ENCODE results near the gene NLRP6.

The NLRP6 gene

DNA sequence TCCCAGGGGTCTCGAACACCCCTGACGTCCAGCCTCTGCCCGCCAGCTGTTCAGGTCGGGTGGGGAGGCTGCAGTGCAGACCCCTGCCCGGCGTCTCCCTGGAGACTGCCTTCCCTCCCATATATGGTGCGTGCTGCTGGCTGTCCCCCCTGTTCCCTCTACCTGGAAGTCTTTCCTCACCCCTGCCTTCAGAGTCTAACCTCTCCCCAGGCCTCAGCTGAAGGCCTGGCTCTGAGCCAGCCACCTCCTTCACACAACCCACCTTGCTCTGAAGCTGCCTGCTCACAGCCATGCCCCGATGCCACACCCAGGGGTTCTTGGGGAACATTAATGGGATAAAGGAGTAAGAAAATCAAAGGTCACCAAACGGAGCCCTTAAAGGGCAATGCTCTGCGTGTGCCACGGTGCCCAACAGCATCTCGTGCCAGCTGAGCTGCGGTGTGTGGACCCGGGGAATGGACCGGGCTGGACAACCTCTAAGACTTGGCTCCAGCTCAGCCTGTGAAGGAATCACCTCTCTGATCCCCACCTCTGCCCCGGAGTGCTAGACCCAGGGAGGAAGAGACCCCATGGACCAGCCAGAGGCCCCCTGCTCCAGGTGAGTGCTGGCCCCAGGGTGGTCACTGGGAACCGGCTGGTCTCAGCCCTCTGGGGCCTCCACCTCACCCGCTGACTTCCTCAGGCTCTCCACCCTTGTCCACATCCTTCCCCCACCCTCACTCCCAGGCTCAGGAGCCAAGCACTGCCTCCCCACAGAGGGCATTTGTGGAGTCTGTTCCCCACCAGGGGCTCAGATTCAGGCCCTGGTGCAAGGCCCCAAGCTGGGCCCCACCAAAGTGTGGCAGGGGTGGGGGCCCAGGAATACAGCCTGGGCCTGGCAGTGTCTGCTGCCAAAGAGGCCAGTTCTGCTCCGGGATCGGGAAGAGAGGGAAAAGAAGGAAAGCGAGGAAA lies at the start of gene NLRP6:
Gene NLRP6 (plus strand): TSS at position 407 of the 951 bp plus-strand sequence. CDS start 163 bp downstream, at position 570.
- Histone ChIP-seq H3K27ac (ENCODE audit: low read depth, low read length) (no peak within 1 kb of the TSS), H3K79me2 (ENCODE audit: control insufficient read depth, low read length) (no peaks in the 10 kb centered on the region), H3K9me2 (replicated peaks; ENCODE audit: control insufficient read depth, low read length) (no peaks in the 10 kb centered on the region), H4K20me1 (ENCODE audit: control insufficient read depth, insufficient read depth, low read depth, low read length) (no peaks in the 10 kb centered on the region), H3K36me3 (ENCODE audit: control insufficient read depth, low read length) (no peaks in the 10 kb centered on the region), H3K4me2 (ENCODE audit: low read length) (no peak within 1 kb of the TSS), H3K4me3 (ENCODE audit: low read length) (no peak within 1 kb of the TSS), H3K27me3 (ENCODE audit: control insufficient read depth, low read length) (no peaks in the 10 kb centered on the region), H3K9me3 (ENCODE audit: control insufficient read depth, insufficient read depth, low read length) (peaks cover 9% of the 10 kb centered on the region), H3F3A (ENCODE audit: control insufficient read depth, insufficient read depth) (peaks cover 3% of the 10 kb centered on the region), H3K4me1 (ENCODE audit: control insufficient read depth, low read length) (peaks cover 22% of the 10 kb centered on the region)
- TF ChIP-seq EZH2phosphoT487 (IDR thresholded peaks at IDR 0.05; ENCODE audit: borderline replicate concordance, low read length): no peak
- TF ChIP-seq, protein P1, sequence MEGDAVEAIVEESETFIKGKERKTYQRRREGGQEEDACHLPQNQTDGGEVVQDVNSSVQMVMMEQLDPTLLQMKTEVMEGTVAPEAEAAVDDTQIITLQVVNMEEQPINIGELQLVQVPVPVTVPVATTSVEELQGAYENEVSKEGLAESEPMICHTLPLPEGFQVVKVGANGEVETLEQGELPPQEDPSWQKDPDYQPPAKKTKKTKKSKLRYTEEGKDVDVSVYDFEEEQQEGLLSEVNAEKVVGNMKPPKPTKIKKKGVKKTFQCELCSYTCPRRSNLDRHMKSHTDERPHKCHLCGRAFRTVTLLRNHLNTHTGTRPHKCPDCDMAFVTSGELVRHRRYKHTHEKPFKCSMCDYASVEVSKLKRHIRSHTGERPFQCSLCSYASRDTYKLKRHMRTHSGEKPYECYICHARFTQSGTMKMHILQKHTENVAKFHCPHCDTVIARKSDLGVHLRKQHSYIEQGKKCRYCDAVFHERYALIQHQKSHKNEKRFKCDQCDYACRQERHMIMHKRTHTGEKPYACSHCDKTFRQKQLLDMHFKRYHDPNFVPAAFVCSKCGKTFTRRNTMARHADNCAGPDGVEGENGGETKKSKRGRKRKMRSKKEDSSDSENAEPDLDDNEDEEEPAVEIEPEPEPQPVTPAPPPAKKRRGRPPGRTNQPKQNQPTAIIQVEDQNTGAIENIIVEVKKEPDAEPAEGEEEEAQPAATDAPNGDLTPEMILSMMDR (IDR thresholded peaks at IDR 0.05; ENCODE audit: low read depth, low read length, poor library complexity, severe bottlenecking): no peak

DNA sequence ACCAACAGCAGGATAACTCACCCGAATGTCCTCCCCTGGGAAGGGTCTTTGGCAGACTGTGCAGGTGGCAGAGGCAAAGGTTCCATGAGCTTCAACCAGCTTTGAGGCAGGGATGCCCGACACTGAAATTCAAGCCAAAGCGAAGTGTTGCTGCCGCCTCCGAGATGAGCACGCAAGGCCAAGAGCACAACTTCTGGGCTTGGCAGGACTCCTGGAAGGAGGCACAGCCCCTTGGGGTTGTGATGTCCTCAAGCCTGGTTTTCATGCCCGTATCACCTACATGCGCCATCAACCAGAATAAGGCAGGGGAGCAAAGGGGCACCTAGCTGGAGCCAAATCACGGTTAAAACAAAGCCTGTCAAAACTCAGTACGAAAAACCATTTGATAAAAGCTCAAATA lies 47.8 kb upstream of the NLRP6 start:
- H3K4me1 ChIP-seq (ENCODE audit: control insufficient read depth, low read length): peaks cover 4% of the 10 kb centered on the region
- TF ChIP-seq, protein P1 (IDR thresholded peaks at IDR 0.05; ENCODE audit: low read depth, low read length, poor library complexity, severe bottlenecking): no peak
- no peak for TF ChIP-seq EZH2phosphoT487 (IDR thresholded peaks at IDR 0.05; ENCODE audit: borderline replicate concordance, low read length)
- no peak overlapping the region for H3K27ac ChIP-seq (ENCODE audit: low read depth, low read length)
- H3K79me2 ChIP-seq (ENCODE audit: control insufficient read depth, low read length): peaks cover 4% of the 10 kb centered on the region
- H3K9me3 ChIP-seq (ENCODE audit: control insufficient read depth, insufficient read depth, low read length): no peaks in the 10 kb centered on the region
- H4K20me1 ChIP-seq (ENCODE audit: control insufficient read depth, insufficient read depth, low read depth, low read length): no peaks in the 10 kb centered on the region
- H3F3A ChIP-seq (ENCODE audit: control insufficient read depth, insufficient read depth): no peaks in the 10 kb centered on the region
- H3K36me3 ChIP-seq (ENCODE audit: control insufficient read depth, low read length): no peaks in the 10 kb centered on the region
- H3K9me2 ChIP-seq (replicated peaks; ENCODE audit: control insufficient read depth, low read length): no peaks in the 10 kb centered on the region
- H3K4me3 ChIP-seq (ENCODE audit: low read length): no peak overlapping the region
- no peaks in the 10 kb centered on the region for H3K27me3 ChIP-seq (ENCODE audit: control insufficient read depth, low read length)
- H3K4me2 ChIP-seq (ENCODE audit: low read length): no peak overlapping the region

DNA sequence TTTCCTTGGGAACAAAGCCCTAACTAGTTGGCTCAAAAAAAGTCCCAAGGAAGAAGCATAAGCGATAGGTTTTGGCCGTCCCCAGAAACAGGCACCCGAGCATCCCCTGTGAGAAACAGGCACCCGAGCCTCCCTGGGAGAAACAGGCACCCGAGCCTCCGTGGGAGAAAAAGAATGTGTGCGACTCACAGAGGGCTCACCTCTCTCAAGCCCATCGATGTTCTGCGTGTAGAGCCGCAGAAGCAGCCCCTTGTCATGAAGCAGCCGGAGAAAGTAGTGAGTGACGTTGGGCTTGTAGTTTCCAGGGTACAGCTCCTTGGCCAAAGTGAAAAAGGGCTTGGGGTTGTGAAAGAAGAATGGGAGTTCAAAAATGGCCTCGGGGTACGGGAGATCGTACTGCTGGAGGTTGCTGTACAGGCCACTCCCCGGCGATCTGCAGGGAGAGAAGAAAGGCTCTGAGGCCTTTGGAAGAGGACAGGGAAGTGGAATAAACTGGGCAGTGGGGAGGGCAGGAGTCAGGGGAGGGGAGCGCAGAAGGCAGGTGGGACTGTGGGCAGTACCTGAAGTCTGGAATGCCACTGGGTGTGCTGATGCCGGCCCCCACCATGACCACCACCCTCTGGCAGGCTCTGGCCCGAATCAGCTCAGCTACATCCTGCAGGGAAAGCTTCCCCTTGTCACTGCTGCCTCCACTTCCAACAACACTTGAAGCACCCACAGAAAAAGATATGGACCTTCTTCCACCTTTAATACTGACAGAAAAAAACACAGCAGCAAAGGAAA lies 45.2 kb upstream of the NLRP6 start:
- Histone ChIP-seq H3K36me3 (ENCODE audit: control insufficient read depth, low read length) (peaks cover 5% of the 10 kb centered on the region), H3K79me2 (ENCODE audit: control insufficient read depth, low read length) (peaks cover 22% of the 10 kb centered on the region), H4K20me1 (ENCODE audit: control insufficient read depth, insufficient read depth, low read depth, low read length) (no peaks in the 10 kb centered on the region), H3K4me2 (ENCODE audit: low read length) (no peak overlapping the region), H3K27ac (ENCODE audit: low read depth, low read length) (no peak overlapping the region), H3K4me1 (ENCODE audit: control insufficient read depth, low read length) (peaks cover 12% of the 10 kb centered on the region), H3K4me3 (ENCODE audit: low read length) (no peak overlapping the region), H3F3A (ENCODE audit: control insufficient read depth, insufficient read depth) (peaks cover 3% of the 10 kb centered on the region; the same call in 1 of the 2 replicates), H3K27me3 (ENCODE audit: control insufficient read depth, low read length) (no peaks in the 10 kb centered on the region), H3K9me3 (ENCODE audit: control insufficient read depth, insufficient read depth, low read length) (no peaks in the 10 kb centered on the region), H3K9me2 (replicated peaks; ENCODE audit: control insufficient read depth, low read length) (no peaks in the 10 kb centered on the region)
- TF ChIP-seq, protein P1 (IDR thresholded peaks at IDR 0.05; ENCODE audit: low read depth, low read length, poor library complexity, severe bottlenecking): no peak
- no peak for TF ChIP-seq EZH2phosphoT487 (IDR thresholded peaks at IDR 0.05; ENCODE audit: borderline replicate concordance, low read length)
